ENCODE results near the gene ODF4.

DNA sequence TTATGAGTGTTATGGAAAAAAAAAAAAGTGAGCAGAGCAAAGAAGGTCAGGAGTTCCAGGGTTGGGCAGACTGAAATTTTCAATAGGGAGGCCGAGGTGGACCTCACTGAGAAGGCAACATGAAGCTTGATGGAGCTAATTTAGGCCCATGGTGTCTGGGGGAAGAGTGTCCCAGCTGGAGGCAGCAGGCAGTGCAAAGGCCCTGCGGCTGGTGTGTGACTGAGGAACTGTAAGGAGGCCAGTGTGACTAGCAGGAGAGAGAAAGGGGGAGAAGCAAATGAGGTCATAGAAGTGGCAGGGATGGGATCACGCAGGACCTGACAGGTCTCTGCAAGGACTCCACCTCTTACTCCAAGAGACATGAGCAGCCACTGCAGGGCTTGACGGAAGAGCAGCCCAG is 19.4 kb upstream of the ODF4 start:
- TF ChIP-seq, protein P1, sequence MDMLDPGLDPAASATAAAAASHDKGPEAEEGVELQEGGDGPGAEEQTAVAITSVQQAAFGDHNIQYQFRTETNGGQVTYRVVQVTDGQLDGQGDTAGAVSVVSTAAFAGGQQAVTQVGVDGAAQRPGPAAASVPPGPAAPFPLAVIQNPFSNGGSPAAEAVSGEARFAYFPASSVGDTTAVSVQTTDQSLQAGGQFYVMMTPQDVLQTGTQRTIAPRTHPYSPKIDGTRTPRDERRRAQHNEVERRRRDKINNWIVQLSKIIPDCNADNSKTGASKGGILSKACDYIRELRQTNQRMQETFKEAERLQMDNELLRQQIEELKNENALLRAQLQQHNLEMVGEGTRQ (IDR thresholded peaks at IDR 0.05; ENCODE audit: low read depth, low read length) = no peak
- TF ChIP-seq, protein P2, sequence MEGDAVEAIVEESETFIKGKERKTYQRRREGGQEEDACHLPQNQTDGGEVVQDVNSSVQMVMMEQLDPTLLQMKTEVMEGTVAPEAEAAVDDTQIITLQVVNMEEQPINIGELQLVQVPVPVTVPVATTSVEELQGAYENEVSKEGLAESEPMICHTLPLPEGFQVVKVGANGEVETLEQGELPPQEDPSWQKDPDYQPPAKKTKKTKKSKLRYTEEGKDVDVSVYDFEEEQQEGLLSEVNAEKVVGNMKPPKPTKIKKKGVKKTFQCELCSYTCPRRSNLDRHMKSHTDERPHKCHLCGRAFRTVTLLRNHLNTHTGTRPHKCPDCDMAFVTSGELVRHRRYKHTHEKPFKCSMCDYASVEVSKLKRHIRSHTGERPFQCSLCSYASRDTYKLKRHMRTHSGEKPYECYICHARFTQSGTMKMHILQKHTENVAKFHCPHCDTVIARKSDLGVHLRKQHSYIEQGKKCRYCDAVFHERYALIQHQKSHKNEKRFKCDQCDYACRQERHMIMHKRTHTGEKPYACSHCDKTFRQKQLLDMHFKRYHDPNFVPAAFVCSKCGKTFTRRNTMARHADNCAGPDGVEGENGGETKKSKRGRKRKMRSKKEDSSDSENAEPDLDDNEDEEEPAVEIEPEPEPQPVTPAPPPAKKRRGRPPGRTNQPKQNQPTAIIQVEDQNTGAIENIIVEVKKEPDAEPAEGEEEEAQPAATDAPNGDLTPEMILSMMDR (conservative IDR thresholded peaks at IDR 0.05; ENCODE audit: low read depth, low read length) = no peak
- TF ChIP-seq CEBPB (IDR thresholded peaks at IDR 0.05; ENCODE audit: low read depth, low read length) = no peak
- no peak for TF ChIP-seq MXI1 (IDR thresholded peaks at IDR 0.05; ENCODE audit: borderline replicate concordance, low read depth, low read length)
- TF ChIP-seq RFX5 (IDR thresholded peaks at IDR 0.05; ENCODE audit: low read depth, low read length) = no peak
- TF ChIP-seq POLR2A (IDR thresholded peaks at IDR 0.05; ENCODE audit: low read depth, low read length) = no peak
- TF ChIP-seq BHLHE40 (IDR thresholded peaks at IDR 0.05; ENCODE audit: low read depth, low read length) = no peak
- TF ChIP-seq RCOR1 (IDR thresholded peaks at IDR 0.05; ENCODE audit: insufficient replicate concordance, low read length) = no peak
- no peak for TF ChIP-seq CHD1 (IDR thresholded peaks at IDR 0.05; ENCODE audit: low read depth, low read length)
- TF ChIP-seq RAD21 (IDR thresholded peaks at IDR 0.05; ENCODE audit: low read length) = no peak
